Spleen (tissue), 7 donors: Measurements from ENCODE around the gene NHLH2.

Experiments
- CTCF ChIP-seq, 11 experiments: fragments of 200-600 bp in 7 of 11; fragments of 450-650 bp in 4 of 11; sonication (generic) in 4 of 11; IDR thresholded peaks in 8 of 11; conservative IDR thresholded peaks in 3 of 11; 1 replicate in 7 of 11; 2 replicates in 4 of 11; pipeline versions ENCODE4 v1.4.0 to v1.8.0; 2016 to 2021; ENCODE audit warnings: antibody characterized with exemption in 11 of 11, inconsistent platforms in 4 of 11, mild to moderate bottlenecking in 1 of 11
- POLR2AphosphoS5 ChIP-seq, 3 donors: sonication (generic); formaldehyde crosslinking; IDR thresholded peaks; one replicate each; pipeline ENCODE4 v1.5.1; 2017; ENCODE audit warnings: antibody characterized with exemption in 3 of 3
- donor health status: DM: no; HTN: no; CAD: no; lungs with moderate emphysema.
- donor health status: DM: no; HTN: no; CAD: no.
- donor health status: DM: no; HTN: no; CAD: no.

DNA sequence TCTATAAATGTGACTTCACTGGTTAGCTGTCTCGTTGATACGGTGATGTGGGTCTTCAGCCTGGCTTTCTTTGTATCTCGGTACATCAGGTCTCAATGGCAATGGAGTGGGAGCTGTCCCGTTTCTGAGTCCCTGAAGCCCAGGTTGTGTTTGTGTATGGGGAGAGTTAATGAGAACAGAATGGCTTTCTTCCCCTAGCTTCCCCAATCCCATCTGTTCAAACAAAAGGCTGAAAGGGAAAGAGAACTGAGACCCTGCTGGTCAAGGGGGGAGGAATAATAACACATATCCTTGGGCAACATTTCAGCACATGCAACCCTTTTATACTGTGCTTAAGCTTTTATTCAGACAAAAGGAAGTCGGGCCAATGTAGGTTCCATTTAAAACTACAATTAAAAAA is 44.0 kb downstream of the NHLH2 start:
- no peak for TF ChIP-seq POLR2AphosphoS5 (IDR thresholded peaks at IDR 0.05)
- no peak for TF ChIP-seq CTCF (IDR thresholded peaks at IDR 0.05 in 8 of 11, conservative IDR thresholded peaks at IDR 0.05 in 3 of 11)
